Measurements from ENCODE around the gene POMGNT2.

GRCh38 chr3:43153216-43154083 lies 47.6 kb upstream of the POMGNT2 start:
- TF ChIP-seq CTCF (IDR thresholded peaks at IDR 0.05) (no peak), POLR2AphosphoS5 (IDR thresholded peaks at IDR 0.05; ENCODE audit: low read depth, low read length) (no peak), SIN3A (IDR thresholded peaks at IDR 0.05; ENCODE audit: borderline replicate concordance, insufficient read depth, low read depth, low read length) (no peak)

Measured in Panc1 (cell line).